GM12892 (cell line): ENCODE data around the gene CADM3.

Experiments used
- POLR2A ChIP-seq: IDR thresholded peaks from 2 replicates; pipeline ENCODE4 v1.6.1; 2011; ENCODE audit warnings: low read depth, low read length, control low read depth
- POLR2AphosphoS5 ChIP-seq: IDR thresholded peaks from 2 replicates; pipeline ENCODE4 v1.6.1; 2011; ENCODE audit warnings: low read depth, low read length, control low read depth

- no peak for TF ChIP-seq POLR2AphosphoS5
- no peak for TF ChIP-seq POLR2A
Observed at GRCh38 chr1:159223004-159223403, 51.6 kb downstream of the CADM3 start.
